ENCODE results near the gene DKK3.
"Not testable (repeated sequence)": the region's sequence is repeated elsewhere in the genome, so short reads cannot be mapped to it uniquely, and the experiment has no call there.

The DKK3 gene
- total RNA-seq: 0 to 0.89 (median 0.08) reads per million in 18 experiments

- no peak for DNase-seq
Observed at GRCh38 chr11:12007769-12008737, at the start of gene DKK3. Gene DKK3 (minus strand): TSS chr11:12008626. CDS start chr11:12008582, 44 bp downstream.

- DNase-seq: no peak
Observed at GRCh38 chr11:12057299-12057980, 49.0 kb upstream of the DKK3 start.

- no peak for DNase-seq
Observed at GRCh38 chr11:12056119-12056518, 47.7 kb upstream of the DKK3 start.

GRCh38 chr11:12053606-12054361, 45.4 kb upstream of the DKK3 start:
- DNase-seq: no peak

GRCh38 chr11:12052676-12053605, 44.5 kb upstream of the DKK3 start:
- no peak for DNase-seq

- DNase-seq: no peak
Observed at GRCh38 chr11:12051287-12051662, 42.8 kb upstream of the DKK3 start.

GRCh38 chr11:12050470-12051286, 42.3 kb upstream of the DKK3 start:
- no peak for DNase-seq

- DNase-seq: peak in 1 of 2 donors; percentile 36
Observed at GRCh38 chr11:12048936-12049790, 40.7 kb upstream of the DKK3 start.

- no peak for DNase-seq
Observed at GRCh38 chr11:12046636-12047236, 38.3 kb upstream of the DKK3 start.

- peak; percentile 64 to 73 for DNase-seq
Observed at GRCh38 chr11:12045914-12046635, 37.6 kb upstream of the DKK3 start.

- no peak for DNase-seq
Observed at GRCh38 chr11:12044799-12045198, 36.4 kb upstream of the DKK3 start.

- DNase-seq: peak; percentile 56 to 71
Observed at GRCh38 chr11:12043959-12044791, 35.7 kb upstream of the DKK3 start.

GRCh38 chr11:12043221-12043620, 34.8 kb upstream of the DKK3 start:
- no peak for DNase-seq

GRCh38 chr11:12042215-12042676, 33.8 kb upstream of the DKK3 start:
- peak; percentile 68 to 88 for DNase-seq

GRCh38 chr11:12040719-12041118, 32.3 kb upstream of the DKK3 start:
- DNase-seq: not testable (repeated sequence)

GRCh38 chr11:12032968-12033367, 24.5 kb upstream of the DKK3 start:
- no peak for DNase-seq

GRCh38 chr11:12031856-12032544, 23.6 kb upstream of the DKK3 start:
- DNase-seq: no peak

Data from inflammatory macrophage (primary cell).